ENCODE data around the gene NCAPD2.

The NCAPD2 gene

DNA sequence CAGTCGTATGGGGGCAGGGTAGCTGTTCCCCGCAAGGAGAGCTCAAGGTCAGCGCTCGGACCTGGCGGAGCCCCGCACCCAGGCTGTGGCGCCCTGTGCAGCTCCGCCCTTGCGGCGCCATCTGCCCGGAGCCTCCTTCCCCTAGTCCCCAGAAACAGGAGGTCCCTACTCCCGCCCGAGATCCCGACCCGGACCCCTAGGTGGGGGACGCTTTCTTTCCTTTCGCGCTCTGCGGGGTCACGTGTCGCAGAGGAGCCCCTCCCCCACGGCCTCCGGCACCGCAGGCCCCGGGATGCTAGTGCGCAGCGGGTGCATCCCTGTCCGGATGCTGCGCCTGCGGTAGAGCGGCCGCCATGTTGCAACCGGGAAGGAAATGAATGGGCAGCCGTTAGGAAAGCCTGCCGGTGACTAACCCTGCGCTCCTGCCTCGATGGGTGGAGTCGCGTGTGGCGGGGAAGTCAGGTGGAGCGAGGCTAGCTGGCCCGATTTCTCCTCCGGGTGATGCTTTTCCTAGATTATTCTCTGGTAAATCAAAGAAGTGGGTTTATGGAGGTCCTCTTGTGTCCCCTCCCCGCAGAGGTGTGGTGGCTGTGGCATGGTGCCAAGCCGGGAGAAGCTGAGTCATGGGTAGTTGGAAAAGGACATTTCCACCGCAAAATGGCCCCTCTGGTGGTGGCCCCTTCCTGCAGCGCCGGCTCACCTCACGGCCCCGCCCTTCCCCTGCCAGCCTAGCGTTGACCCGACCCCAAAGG lies 41.2 kb downstream of the NCAPD2 start:
- DNase-seq = peak; percentile 80 to 90 (median 89)

DNA sequence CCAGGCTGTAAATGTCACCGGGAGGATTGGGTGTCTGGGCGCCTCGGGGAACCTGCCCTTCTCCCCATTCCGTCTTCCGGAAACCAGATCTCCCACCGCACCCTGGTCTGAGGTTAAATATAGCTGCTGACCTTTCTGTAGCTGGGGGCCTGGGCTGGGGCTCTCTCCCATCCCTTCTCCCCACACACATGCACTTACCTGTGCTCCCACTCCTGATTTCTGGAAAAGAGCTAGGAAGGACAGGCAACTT lies 41.7 kb downstream of the NCAPD2 start:
- no peak for DNase-seq

DNA sequence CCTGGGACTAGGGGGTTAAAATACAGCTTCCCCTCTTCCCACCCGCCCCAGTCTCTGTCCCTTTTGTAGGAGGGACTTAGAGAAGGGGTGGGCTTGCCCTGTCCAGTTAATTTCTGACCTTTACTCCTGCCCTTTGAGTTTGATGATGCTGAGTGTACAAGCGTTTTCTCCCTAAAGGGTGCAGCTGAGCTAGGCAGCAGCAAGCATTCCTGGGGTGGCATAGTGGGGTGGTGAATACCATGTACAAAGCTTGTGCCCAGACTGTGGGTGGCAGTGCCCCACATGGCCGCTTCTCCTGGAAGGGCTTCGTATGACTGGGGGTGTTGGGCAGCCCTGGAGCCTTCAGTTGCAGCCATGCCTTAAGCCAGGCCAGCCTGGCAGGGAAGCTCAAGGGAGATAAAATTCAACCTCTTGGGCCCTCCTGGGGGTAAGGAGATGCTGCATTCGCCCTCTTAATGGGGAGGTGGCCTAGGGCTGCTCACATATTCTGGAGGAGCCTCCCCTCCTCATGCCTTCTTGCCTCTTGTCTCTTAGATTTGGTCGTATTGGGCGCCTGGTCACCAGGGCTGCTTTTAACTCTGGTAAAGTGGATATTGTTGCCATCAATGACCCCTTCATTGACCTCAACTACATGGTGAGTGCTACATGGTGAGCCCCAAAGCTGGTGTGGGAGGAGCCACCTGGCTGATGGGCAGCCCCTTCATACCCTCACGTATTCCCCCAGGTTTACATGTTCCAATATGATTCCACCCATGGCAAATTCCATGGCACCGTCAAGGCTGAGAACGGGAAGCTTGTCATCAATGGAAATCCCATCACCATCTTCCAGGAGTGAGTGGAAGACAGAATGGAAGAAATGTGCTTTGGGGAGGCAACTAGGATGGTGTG lies 42.3 kb downstream of the NCAPD2 start:
- DNase-seq = peak; percentile 11 to 28 (median 22)

DNA sequence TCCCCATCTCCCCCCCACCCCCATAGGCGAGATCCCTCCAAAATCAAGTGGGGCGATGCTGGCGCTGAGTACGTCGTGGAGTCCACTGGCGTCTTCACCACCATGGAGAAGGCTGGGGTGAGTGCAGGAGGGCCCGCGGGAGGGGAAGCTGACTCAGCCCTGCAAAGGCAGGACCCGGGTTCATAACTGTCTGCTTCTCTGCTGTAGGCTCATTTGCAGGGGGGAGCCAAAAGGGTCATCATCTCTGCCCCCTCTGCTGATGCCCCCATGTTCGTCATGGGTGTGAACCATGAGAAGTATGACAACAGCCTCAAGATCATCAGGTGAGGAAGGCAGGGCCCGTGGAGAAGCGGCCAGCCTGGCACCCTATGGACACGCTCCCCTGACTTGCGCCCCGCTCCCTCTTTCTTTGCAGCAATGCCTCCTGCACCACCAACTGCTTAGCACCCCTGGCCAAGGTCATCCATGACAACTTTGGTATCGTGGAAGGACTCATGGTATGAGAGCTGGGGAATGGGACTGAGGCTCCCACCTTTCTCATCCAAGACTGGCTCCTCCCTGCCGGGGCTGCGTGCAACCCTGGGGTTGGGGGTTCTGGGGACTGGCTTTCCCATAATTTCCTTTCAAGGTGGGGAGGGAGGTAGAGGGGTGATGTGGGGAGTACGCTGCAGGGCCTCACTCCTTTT lies 43.1 kb downstream of the NCAPD2 start:
- peak in 2 of 4 experiments; percentile 11 to 16 for DNase-seq

DNA sequence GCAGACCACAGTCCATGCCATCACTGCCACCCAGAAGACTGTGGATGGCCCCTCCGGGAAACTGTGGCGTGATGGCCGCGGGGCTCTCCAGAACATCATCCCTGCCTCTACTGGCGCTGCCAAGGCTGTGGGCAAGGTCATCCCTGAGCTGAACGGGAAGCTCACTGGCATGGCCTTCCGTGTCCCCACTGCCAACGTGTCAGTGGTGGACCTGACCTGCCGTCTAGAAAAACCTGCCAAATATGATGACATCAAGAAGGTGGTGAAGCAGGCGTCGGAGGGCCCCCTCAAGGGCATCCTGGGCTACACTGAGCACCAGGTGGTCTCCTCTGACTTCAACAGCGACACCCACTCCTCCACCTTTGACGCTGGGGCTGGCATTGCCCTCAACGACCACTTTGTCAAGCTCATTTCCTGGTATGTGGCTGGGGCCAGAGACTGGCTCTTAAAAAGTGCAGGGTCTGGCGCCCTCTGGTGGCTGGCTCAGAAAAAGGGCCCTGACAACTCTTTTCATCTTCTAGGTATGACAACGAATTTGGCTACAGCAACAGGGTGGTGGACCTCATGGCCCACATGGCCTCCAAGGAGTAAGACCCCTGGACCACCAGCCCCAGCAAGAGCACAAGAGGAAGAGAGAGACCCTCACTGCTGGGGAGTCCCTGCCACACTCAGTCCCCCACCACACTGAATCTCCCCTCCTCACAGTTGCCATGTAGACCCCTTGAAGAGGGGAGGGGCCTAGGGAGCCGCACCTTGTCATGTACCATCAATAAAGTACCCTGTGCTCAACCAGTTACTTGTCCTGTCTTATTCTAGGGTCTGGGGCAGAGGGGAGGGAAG lies 43.9 kb downstream of the NCAPD2 start:
- DNase-seq = peak; percentile 86 to 93 (median 88)

DNA sequence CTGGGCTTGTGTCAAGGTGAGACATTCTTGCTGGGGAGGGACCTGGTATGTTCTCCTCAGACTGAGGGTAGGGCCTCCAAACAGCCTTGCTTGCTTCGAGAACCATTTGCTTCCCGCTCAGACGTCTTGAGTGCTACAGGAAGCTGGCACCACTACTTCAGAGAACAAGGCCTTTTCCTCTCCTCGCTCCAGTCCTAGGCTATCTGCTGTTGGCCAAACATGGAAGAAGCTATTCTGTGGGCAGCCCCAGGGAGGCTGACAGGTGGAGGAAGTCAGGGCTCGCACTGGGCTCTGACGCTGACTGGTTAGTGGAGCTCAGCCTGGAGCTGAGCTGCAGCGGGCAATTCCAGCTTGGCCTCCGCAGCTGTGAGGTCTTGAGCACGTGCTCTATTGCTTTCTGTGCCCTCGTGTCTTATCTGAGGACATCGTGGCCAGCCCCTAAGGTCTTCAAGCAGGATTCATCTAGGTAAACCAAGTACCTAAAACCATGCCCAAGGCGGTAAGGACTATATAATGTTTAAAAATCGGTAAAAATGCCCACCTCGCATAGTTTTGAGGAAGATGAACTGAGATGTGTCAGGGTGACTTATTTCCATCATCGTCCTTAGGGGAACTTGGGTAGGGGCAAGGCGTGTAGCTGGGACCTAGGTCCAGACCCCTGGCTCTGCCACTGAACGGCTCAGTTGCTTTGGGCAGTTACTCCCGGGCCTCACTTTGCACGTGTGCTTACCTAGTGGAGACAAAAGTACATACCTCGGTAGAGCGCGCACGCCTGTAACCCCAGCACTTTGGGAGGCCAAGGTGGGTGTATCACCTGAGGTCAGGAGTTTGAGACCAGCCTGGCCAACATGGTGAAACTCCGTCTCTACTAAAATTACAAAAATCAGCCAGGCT lies 44.8 kb downstream of the NCAPD2 start:
- peak; percentile 13 to 36 (median 28) for DNase-seq

DNA sequence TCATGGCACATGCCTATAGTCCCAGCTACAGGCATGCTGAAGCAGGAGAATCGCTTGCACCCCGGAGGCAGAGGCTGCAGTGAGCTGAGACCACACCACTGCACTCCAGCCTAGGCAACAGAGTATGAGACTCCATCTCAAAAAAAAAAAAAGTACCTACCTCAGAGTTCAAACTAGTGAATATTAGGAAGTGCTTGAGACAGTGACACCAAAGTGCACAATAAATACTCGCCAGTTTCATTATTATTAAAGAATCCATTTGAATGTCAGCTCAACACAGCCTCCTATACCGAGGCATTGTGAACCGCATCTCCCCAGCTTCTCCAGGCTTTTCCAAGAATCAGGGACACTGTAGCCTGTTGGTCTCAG lies 45.4 kb downstream of the NCAPD2 start:
- DNase-seq = no peak

DNA sequence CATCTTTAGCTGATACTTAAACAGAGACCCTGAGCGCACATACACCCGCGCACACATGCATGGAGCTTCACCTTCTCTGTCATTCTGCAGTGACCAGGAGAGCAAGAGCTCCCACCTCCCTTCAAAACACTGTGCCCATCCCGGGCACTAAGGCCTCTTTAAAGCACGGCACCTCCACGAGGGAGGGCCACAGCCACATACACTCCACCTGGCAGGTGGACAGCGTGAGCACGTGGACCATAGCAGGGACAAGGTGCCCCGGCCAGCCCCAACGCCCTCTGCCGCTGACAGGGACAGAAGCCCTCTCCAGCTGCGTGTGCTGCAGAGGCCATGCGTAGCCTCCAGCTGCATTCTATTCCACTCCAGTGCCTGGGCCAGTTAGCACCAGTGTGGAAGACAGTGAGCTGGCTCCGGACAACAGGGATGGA lies 45.8 kb downstream of the NCAPD2 start:
- no peak for DNase-seq

DNA sequence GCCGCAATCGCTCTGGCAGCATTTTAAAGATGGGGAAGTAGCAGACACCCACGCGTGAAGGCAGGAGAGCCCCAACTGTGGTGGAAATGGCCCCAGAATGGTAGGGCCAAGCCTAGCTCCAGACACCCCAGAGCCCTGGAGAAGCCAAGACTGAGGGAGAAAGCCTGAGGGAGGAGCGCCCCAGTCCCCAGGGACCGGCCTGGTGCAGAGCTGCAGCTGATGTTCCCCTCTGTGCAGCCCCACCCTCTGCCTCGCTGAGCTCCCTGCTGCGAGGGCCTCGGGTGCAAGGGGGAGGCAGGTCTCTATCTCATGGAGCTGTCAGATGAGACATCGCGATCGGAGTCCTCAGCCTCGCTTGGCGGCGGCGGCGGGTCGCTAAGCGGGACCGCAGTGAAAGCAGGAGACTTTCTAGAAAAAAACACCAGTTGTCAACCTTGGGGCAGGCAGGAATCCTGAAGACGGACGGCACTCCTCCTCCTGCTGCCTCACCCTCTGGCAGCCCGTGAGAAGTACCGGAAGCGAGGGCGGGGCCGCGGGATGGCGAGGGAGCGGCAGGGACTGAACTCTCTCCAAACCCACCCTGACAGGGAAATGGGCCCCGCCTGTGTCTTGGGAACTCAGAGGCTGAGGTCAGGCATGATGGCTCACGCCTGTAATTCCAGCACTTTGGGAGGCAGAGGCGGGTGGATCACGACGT lies 46.4 kb downstream of the NCAPD2 start:
- peak; percentile 81 to 89 (median 86) for DNase-seq

DNA sequence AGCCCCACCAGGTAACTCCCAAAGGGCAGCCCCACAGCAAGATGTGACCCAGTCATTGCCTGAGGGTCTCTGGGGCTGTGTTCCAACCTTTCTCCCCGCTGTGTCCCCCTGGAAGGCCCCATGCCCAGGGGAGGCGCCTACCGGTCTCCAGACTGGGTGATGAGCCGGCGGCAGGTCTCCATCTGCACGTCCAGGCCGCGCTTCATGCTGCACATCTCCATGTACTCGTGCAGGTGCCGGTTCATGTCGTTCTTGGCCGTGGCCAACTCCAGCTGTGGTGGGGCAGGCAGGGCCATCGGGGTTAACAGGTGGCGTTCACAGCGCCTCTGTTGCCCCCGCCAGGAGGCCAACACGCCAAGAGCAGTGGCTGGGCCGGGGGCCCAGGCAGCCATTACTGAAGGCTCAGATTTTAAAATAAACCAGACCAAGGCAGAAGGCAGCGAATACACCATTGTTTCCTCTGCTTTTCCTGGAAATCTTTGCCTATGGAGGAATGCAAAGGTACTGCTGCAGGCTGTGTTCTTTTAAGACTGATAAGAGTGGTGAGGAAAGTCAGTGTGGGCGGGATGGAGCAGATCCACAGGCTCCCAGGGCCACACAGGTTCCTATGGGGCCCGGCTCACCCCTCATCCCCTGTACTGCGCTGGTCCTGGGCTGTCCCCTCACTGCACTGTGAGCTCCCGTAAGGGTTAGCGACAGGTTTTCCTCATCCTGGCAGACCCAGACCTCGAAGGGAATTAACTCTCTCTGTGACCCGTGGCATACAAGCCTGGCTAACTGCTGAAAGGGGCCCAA lies 47.7 kb downstream of the NCAPD2 start:
- no peak for DNase-seq

DNA sequence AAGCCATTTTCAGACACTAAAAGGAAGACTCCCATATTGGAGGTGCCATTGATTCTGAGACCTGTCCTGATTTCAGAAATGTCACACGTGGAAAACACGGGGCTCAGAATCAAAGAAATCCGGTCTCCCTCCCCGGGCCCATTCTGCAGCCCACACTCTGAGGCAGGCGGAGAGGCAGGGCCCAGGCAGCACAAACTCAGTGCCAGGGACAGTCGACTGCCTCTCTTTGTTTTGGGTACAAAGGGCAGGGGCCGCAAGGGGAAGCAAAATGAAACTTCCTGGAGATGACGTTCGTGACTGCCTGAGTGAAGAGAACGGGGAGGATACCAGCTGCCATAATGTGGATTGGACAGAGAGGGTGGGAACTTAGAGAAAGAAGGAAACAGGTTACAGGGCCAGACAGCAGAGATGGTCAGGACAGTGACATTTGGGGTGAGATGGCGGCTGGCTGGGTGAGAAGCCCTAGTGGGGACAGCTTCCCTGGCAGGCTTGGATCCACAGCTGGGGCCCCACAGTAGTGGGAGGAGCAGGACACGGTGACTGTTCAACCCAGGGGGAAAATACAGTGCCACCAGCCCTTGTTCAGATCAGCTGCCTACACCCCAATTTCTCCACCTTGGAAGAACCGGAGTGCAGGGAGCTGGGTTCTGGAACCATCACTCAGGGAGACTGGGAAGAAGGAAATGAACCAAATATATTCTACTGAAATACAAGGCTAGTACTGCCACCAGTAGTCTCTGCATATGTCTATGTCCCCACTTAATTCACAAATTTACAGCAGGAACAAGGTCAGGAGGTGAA lies 48.5 kb downstream of the NCAPD2 start:
- peak; percentile 11 to 51 (median 32) for DNase-seq

DNA sequence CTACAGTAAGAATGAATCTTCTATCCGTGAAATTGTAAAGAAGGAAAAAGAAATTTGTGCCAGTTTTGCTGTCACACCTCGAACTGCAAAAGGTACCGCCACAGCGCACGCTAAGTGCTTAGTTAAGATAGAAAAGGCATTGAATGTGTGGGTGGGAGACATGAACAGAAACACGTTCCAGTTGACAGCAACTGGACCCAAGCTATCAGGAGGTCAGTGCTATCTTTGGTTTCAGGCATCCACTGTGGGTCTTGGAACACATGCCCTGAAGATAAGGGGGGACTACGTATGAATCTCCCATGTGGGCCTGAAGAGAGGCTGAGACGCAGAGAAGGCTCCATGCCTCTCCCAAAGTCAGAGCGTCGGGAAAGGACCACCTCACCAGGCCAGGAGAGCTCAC lies 52.1 kb downstream of the NCAPD2 start:
- no peak for DNase-seq

DNA sequence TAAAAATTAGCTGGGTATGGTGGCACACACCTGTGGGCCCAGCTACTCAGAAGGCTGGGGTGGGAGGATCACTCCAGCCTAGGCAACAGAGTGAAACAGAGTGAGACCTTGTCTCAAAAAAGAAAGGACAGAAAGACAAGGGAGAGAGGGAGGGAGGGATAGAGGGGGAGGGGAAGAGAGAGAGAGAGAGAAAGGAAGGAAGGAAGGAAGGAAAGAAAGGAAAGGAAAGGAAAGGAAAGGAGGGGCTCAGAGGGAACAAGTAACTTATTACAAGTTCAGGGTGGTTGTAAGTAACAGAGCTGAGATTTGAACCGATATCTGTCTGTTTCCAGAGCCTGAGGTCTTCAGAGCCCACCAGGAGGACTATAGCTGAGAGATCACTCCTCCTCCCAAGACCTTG lies 53.7 kb downstream of the NCAPD2 start:
- no peak for DNase-seq

DNA sequence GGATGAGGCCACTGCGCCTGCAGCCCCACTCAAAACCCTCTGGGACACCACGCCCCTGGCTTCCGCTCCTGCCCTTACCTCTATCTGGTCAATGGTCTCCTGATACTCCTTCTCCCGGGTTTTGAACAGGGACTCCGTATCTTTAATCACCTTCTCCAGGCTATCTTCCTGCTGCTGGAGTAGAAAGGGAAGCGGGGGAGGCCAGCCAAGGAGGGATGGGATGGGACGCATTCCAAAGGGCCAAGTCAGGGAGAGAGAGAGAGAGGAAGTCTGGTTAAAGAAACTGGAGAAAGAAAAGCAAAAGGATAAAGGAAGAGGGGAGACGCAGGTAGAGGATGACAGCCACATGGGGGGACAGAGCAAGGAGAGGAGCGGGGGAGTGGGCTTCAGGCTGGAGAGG lies 54.1 kb downstream of the NCAPD2 start:
- DNase-seq = no peak

DNA sequence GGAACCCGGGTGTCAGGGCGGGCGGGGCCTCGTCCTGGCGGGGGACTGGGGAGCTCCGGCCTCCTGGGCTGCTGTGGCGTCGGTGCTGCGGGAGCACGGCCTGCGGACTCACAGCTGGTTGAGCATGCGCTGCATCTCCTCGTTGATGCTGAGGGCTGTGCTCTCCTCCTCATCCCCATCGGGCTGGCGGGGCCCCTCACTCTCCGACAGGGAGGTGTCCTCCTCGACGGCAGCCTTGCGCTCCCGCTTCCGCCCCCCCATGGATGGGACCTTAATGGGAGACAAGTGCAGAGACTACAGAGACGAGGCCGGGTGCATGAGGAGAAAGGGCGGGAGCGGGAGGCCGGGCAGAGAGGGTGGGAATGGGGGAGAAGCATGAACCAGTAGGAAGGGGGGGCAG lies 54.7 kb downstream of the NCAPD2 start:
- DNase-seq = peak in 1 of 4 experiments; percentile 15

DNA sequence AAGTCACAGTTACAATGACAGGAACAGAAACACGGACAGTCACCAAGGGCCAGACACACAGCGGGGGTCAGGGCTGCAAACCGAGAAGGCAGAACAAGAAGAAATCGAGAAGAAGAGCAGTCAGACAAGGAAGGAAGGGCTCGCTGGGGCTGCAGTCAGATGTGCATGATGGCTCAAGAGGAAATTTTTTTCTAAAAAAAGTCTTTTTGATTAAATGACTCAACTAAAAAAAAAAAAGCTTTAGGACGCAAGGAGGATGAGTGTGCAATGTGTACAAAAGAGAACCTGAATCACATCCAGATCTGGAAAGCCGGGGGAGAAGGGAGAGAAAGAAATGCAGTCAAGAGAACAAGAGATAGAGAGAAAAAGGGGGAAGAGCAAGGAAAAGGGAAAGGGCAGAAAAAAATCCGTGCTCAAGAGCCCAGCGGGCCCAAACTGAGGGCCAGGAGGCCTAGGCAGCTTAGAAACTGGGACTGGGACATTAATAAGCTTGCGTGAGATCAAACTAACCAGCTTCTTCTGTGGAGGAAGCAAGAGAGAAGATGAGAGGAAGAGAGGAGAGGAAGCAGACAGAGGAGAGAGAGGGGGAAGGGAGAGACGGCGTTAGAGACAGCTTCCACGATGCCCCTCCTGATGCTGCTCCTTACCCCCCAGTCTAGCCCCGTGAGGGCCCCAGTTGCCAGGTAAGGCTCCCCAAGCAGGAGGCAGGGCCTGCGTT lies 55.2 kb downstream of the NCAPD2 start:
- DNase-seq = peak; percentile 63 to 83 (median 82)

DNA sequence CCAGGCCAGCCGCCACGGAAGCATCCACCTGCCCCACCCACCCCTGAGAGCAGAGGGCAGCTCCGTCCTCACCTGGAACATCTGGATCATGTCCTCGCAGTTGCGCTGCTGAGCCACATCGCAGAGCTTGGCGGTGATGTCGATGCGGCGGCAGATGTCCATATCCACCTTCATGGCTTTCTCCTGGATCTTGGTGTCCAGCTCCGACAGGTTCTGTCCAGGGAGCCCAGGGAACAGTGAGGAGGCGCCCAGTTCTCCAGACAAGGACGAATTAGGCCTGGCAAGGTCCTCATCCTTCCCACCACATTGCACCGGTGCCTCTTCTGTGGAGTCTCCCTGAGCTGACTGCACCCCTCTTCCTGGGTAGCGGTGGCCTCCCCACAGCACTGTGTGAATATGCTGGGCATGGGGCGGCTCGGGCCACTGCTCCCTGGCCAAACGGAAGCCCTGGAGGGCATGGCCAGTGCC lies 55.8 kb downstream of the NCAPD2 start:
- no peak for DNase-seq

All from suppressor macrophage (primary cell).